ENCODE measurements around the gene CYB561D2.

Gene CYB561D2

GRCh38 chr3:50365080-50365841, 14.6 kb downstream of the CYB561D2 start:
- peak in 1 of 2 experiments; percentile 21 for DNase-seq (ENCODE audit: low read depth in 2 of 2)

GRCh38 chr3:50365842-50366220, 15.2 kb downstream of the CYB561D2 start:
- no peak for DNase-seq (ENCODE audit: low read depth in 2 of 2)

- DNase-seq (ENCODE audit: low read depth in 2 of 2) = no peak
Observed at GRCh38 chr3:50369012-50369670, 18.5 kb downstream of the CYB561D2 start.

GRCh38 chr3:50370594-50370993, 19.9 kb downstream of the CYB561D2 start:
- DNase-seq (ENCODE audit: low read depth in 2 of 2) = peak in 1 of 2 experiments; percentile 29

- DNase-seq (ENCODE audit: low read depth in 2 of 2) = no peak
Observed at GRCh38 chr3:50371133-50371685, 20.5 kb downstream of the CYB561D2 start.

GRCh38 chr3:50372349-50372748, 21.7 kb downstream of the CYB561D2 start:
- DNase-seq (ENCODE audit: low read depth in 2 of 2) = no peak

- no peak for DNase-seq (ENCODE audit: low read depth in 2 of 2)
Observed at GRCh38 chr3:50373146-50374051, 22.7 kb downstream of the CYB561D2 start.

- no peak for DNase-seq (ENCODE audit: low read depth in 2 of 2)
Observed at GRCh38 chr3:50374363-50375257, 23.9 kb downstream of the CYB561D2 start.

GRCh38 chr3:50375258-50375931, 24.7 kb downstream of the CYB561D2 start:
- DNase-seq (ENCODE audit: low read depth in 2 of 2) = no peak

GRCh38 chr3:50378024-50378423, 27.4 kb downstream of the CYB561D2 start:
- no peak for DNase-seq (ENCODE audit: low read depth in 2 of 2)

GRCh38 chr3:50378757-50379156, 28.1 kb downstream of the CYB561D2 start:
- DNase-seq (ENCODE audit: low read depth in 2 of 2) = no peak

- no peak for DNase-seq (ENCODE audit: low read depth in 2 of 2)
Observed at GRCh38 chr3:50380405-50381085, 29.9 kb downstream of the CYB561D2 start.

GRCh38 chr3:50381383-50381782, 30.7 kb downstream of the CYB561D2 start:
- no peak for DNase-seq (ENCODE audit: low read depth in 2 of 2)

GRCh38 chr3:50382722-50383121, 32.1 kb downstream of the CYB561D2 start:
- no peak for DNase-seq (ENCODE audit: low read depth in 2 of 2)

- DNase-seq (ENCODE audit: low read depth in 2 of 2) = no peak
Observed at GRCh38 chr3:50383750-50384149, 33.1 kb downstream of the CYB561D2 start.

GRCh38 chr3:50385754-50386153, 35.1 kb downstream of the CYB561D2 start:
- DNase-seq (ENCODE audit: low read depth in 2 of 2) = no peak

- DNase-seq (ENCODE audit: low read depth in 2 of 2) = no peak
Observed at GRCh38 chr3:50388016-50388719, 37.5 kb downstream of the CYB561D2 start.

- no peak for DNase-seq (ENCODE audit: low read depth in 2 of 2)
Observed at GRCh38 chr3:50388720-50389413, 38.2 kb downstream of the CYB561D2 start.

- no peak for DNase-seq (ENCODE audit: low read depth in 2 of 2)
Observed at GRCh38 chr3:50389414-50389767, 38.7 kb downstream of the CYB561D2 start.

All from fibroblast of skin of left quadriceps (primary cell).